WTC11 (cell line): ENCODE results near the gene WDFY3. TPM values are rescaled to one million over a fixed set of nuclear protein-coding genes. Genes with fewer than 3 reads are reported as not detected.

Source experiments
- ATAC-seq: fragments of 200-7000 bp; cut with Tn5 transposase; 2 replicates; pipeline ENCODE4 v1.10.0; 2021; ENCODE audit warnings: mild to moderate bottlenecking, moderate library complexity
- CTCF ChIA-PET: fragments of 300-600 bp; sonication (Branson Sonifier 250); formaldehyde crosslinking; loops from one replicate; lab custom pipeline; 2021; ENCODE audit warnings: antibody characterized with exemption; lab: Charles Lee
- POLR2A ChIA-PET: fragments of 350-600 bp; sonication (Branson Sonifier 250); formaldehyde crosslinking; loops from one replicate; lab custom pipeline; 2021; ENCODE audit warnings: antibody characterized with exemption; lab: Charles Lee
- DNase-seq: peaks from one replicate; pipeline ENCODE4 v3.0.0; 2021; ENCODE audit warnings: low spot score
- H3K27ac Mint-ChIP-seq: 2 replicates; pipeline ENCODE4 v1.8.0; 2021; ENCODE audit warnings: mixed read lengths
- H3K27me3 Mint-ChIP-seq: 2 replicates; pipeline ENCODE4 v1.8.0; 2021; ENCODE audit warnings: low read depth, mild to moderate bottlenecking, moderate library complexity, mixed read lengths
- H3K36me3 Mint-ChIP-seq: 2 replicates; pipeline ENCODE4 v1.8.0; 2021; ENCODE audit warnings: mixed read lengths
- H3K4me1 Mint-ChIP-seq: 2 replicates; pipeline ENCODE4 v1.8.0; 2022; ENCODE audit warnings: mixed read lengths
- H3K4me3 Mint-ChIP-seq: 2 replicates; pipeline ENCODE4 v1.8.0; 2021; ENCODE audit warnings: mild to moderate bottlenecking, moderate library complexity, mixed read lengths
- H3K9me3 Mint-ChIP-seq: 2 replicates; pipeline ENCODE4 v1.8.0; 2021; ENCODE audit warnings: mixed read lengths
- ATF3 ChIP-seq: sonication (generic); formaldehyde crosslinking; conservative IDR thresholded peaks from 2 replicates; pipeline ENCODE4 v1.8.1; 2022; ENCODE audit warnings: mild to moderate bottlenecking, missing genetic modification reagents
- ETV6 ChIP-seq: sonication (generic); formaldehyde crosslinking; IDR thresholded peaks from 2 replicates; pipeline ENCODE4 v1.8.1; 2022; ENCODE audit warnings: mild to moderate bottlenecking, missing genetic modification reagents
- FOXJ3 ChIP-seq: sonication (generic); formaldehyde crosslinking; IDR thresholded peaks from 2 replicates; pipeline ENCODE4 v1.9.0; 2021; ENCODE audit warnings: missing genetic modification reagents, mild to moderate bottlenecking, borderline replicate concordance
- FOXP4 ChIP-seq: sonication (generic); formaldehyde crosslinking; IDR thresholded peaks from 2 replicates; pipeline ENCODE4 v1.8.0; 2022; ENCODE audit warnings: mild to moderate bottlenecking, missing genetic modification reagents
- IRF2 ChIP-seq: sonication (generic); formaldehyde crosslinking; IDR thresholded peaks from 2 replicates; pipeline ENCODE4 v1.8.0; 2022; ENCODE audit warnings: low read depth, missing genetic modification reagents, borderline replicate concordance
- JUN ChIP-seq: sonication (generic); formaldehyde crosslinking; IDR thresholded peaks from 2 replicates; pipeline ENCODE4 v1.8.0; 2023; ENCODE audit warnings: mild to moderate bottlenecking, missing genetic modification reagents
- NR3C1 ChIP-seq: sonication (generic); formaldehyde crosslinking; conservative IDR thresholded peaks from 2 replicates; pipeline ENCODE4 v1.8.1; 2023; ENCODE audit warnings: low read depth, mild to moderate bottlenecking, missing genetic modification reagents
- PRDM15 ChIP-seq: sonication (generic); formaldehyde crosslinking; IDR thresholded peaks from 2 replicates; pipeline ENCODE4 v1.8.0; 2022; ENCODE audit warnings: missing genetic modification reagents
- PREB ChIP-seq: sonication (generic); formaldehyde crosslinking; IDR thresholded peaks from 2 replicates; pipeline ENCODE4 v1.8.1; 2022; ENCODE audit warnings: mild to moderate bottlenecking, missing genetic modification reagents, moderate library complexity, borderline replicate concordance
- RELA ChIP-seq: sonication (generic); formaldehyde crosslinking; IDR thresholded peaks from 2 replicates; pipeline ENCODE4 v1.8.1; 2022; ENCODE audit warnings: missing genetic modification reagents, mild to moderate bottlenecking, borderline replicate concordance
- RORB ChIP-seq: fragments of 250-450 bp; sonication (Bioruptor Pico); IDR thresholded peaks from 2 replicates; pipeline ENCODE4 v1.9.0; 2021; ENCODE audit warnings: mild to moderate bottlenecking
- SP1 ChIP-seq: sonication (generic); formaldehyde crosslinking; conservative IDR thresholded peaks from 2 replicates; pipeline ENCODE4 v1.8.1; 2022; ENCODE audit warnings: missing genetic modification reagents
- ZBTB21 ChIP-seq: sonication (generic); formaldehyde crosslinking; IDR thresholded peaks from 2 replicates; pipeline ENCODE4 v1.8.1; 2023; ENCODE audit warnings: mild to moderate bottlenecking, missing genetic modification reagents, borderline replicate concordance
- ZNF121 ChIP-seq: sonication (generic); formaldehyde crosslinking; IDR thresholded peaks from 2 replicates; pipeline ENCODE4 v1.8.0; 2023; ENCODE audit warnings: missing genetic modification reagents
- ZNF138 ChIP-seq: sonication (generic); formaldehyde crosslinking; conservative IDR thresholded peaks from 2 replicates; pipeline ENCODE4 v1.8.1; 2022; ENCODE audit warnings: mild to moderate bottlenecking, moderate library complexity, missing genetic modification reagents
- ZNF263 ChIP-seq: sonication (generic); formaldehyde crosslinking; IDR thresholded peaks from 2 replicates; pipeline ENCODE4 v1.8.1; 2022; ENCODE audit warnings: low read depth, mild to moderate bottlenecking, moderate library complexity, missing genetic modification reagents
- ZNF317 ChIP-seq: sonication (generic); formaldehyde crosslinking; IDR thresholded peaks from 2 replicates; pipeline ENCODE4 v1.8.1; 2023; ENCODE audit warnings: low read depth, mild to moderate bottlenecking, moderate library complexity, missing genetic modification reagents, borderline replicate concordance
- ZNF396 ChIP-seq: fragments of 250-450 bp; sonication (Bioruptor Pico); IDR thresholded peaks from 2 replicates; pipeline ENCODE4 v1.8.0; 2021; ENCODE audit warnings: mild to moderate bottlenecking, moderate library complexity, borderline replicate concordance
- ZNF423 ChIP-seq: fragments of 250-450 bp; sonication (Bioruptor Pico); IDR thresholded peaks from 2 replicates; pipeline ENCODE4 v2.1.2; 2022; ENCODE audit warnings: mild to moderate bottlenecking, moderate library complexity
- total RNA-seq: library from RNA; stranded (reverse); gene quantifications from 3 replicates; pipeline ENCODE4 v1.2.3, GENCODE V29; 2021

Gene WDFY3
- total RNA-seq, 1 experiment from 2014 or later = 77.2 TPM

GRCh38 chr4:84767168-84767567, 199.3 kb downstream of the WDFY3 start:
- ChIA-PET CTCF (interaction anchor here (1.4 to 1.7 kb wide), 2 partner anchors 189 to 204 kb away, joined by 4 to 8 read pairs; no protein-coding TSS in a partner anchor), POLR2A (interaction anchor here (0.6 kb wide), 1 partner anchor 554 kb away, joined by 4 read pairs; no protein-coding TSS in a partner anchor)
- no peaks in the 10 kb centered on the region for H3K27me3 Mint-ChIP-seq
- no peak for ATAC-seq
- no peak overlapping the region for H3K4me3 Mint-ChIP-seq
- no peak for DNase-seq
- H3K27ac Mint-ChIP-seq = no peak overlapping the region
- TF ChIP-seq ZNF396 (CRISPR knock-in tag) (no peak), IRF2 (no peak), SP1 (CRISPR knock-in tag) (no peak)
- H3K36me3 Mint-ChIP-seq = peaks cover 28% of the 10 kb centered on the region
- H3K9me3 Mint-ChIP-seq = peaks cover 5% of the 10 kb centered on the region; the same call in 1 of the 2 replicates
- peaks cover 7% of the 10 kb centered on the region for H3K4me1 Mint-ChIP-seq

- TF ChIP-seq ZNF317 (CRISPR knock-in tag) (no peak), PREB (CRISPR knock-in tag) (no peak), ZNF263 (CRISPR knock-in tag) (no peak), PRDM15 (no peak), RELA (CRISPR knock-in tag) (no peak), ATF3 (no peak), ETV6 (no peak), FOXJ3 (CRISPR knock-in tag) (no peak), NR3C1 (CRISPR knock-in tag) (no peak), ZBTB21 (CRISPR knock-in tag) (no peak), IRF2 (no peak), ZNF423 (CRISPR knock-in tag) (no peak), FOXP4 (CRISPR knock-in tag) (no peak), ZNF138 (no peak), JUN (no peak), RORB (CRISPR knock-in tag) (no peak), ZNF121 (CRISPR knock-in tag) (no peak)
- Mint-ChIP-seq H3K4me3 (no peak overlapping the region), H3K4me1 (no peaks in the 10 kb centered on the region), H3K36me3 (peaks cover 16% of the 10 kb centered on the region), H3K27me3 (no peaks in the 10 kb centered on the region), H3K9me3 (no peaks in the 10 kb centered on the region), H3K27ac (no peak overlapping the region)
- ChIA-PET CTCF (no interaction called here), POLR2A (no interaction called here)
- DNase-seq (no peak), ATAC-seq (no peak)
These were observed 213.0 kb downstream of the WDFY3 start for GRCh38 chr4:84753321-84753972.
